Tibial nerve (tissue), 3 donors: Measurements from ENCODE around the gene ELAVL1.

ENCODE experiments used
- CTCF ChIP-seq, 5 experiments: fragments of 200-600 bp in 3 of 5; fragments of 450-650 bp in 2 of 5; sonication (generic) in 3 of 5; IDR thresholded peaks; one replicate each; pipeline ENCODE4 v1.5.1; 2016 to 2019; ENCODE audit warnings: antibody characterized with exemption in 5 of 5, mild to moderate bottlenecking in 3 of 5, moderate library complexity in 2 of 5
- POLR2A ChIP-seq, 2 donors: fragments of 450-650 bp; IDR thresholded peaks; one replicate each; pipeline ENCODE4 v1.6.1; 2017; ENCODE audit warnings: antibody characterized with exemption in 2 of 2, mild to moderate bottlenecking in 2 of 2, moderate library complexity in 2 of 2

GRCh38 chr19:8004723-8005513 lies 523 bp downstream of the ELAVL1 start:
- TF ChIP-seq CTCF (IDR thresholded peaks at IDR 0.05) (no peak), POLR2A (IDR thresholded peaks at IDR 0.05) (no peak)
